Measurements from ENCODE around the gene INPPL1.

Gene INPPL1

DNA sequence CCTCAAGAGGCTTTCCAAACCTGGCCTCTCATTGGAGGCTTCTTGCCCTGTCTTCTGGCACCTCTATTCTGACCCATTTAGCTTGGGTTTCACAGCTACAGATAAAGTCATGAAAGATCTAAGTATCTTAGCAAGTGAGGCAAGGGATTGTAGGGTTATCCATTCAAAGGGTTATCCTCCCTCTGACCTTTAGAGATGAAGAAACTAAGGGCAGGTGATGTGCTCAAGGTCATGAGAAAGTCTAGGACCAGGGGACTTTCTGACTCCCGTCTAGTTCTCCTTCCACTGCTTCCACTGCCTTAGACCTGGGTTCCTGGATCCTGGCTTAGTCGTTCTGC lies 12.2 kb downstream of the INPPL1 start:
- in situ Hi-C loops (cut with HindIII; ENCODE audit: low sequenced_read_pairs) = no loop called here
- no peak overlapping the region for H3K4me3 ChIP-seq (ENCODE audit: low read depth, low read length)
- no peak for DNase-seq (ENCODE audit: low read depth, low spot score)
- TF ChIP-seq, protein P1, sequence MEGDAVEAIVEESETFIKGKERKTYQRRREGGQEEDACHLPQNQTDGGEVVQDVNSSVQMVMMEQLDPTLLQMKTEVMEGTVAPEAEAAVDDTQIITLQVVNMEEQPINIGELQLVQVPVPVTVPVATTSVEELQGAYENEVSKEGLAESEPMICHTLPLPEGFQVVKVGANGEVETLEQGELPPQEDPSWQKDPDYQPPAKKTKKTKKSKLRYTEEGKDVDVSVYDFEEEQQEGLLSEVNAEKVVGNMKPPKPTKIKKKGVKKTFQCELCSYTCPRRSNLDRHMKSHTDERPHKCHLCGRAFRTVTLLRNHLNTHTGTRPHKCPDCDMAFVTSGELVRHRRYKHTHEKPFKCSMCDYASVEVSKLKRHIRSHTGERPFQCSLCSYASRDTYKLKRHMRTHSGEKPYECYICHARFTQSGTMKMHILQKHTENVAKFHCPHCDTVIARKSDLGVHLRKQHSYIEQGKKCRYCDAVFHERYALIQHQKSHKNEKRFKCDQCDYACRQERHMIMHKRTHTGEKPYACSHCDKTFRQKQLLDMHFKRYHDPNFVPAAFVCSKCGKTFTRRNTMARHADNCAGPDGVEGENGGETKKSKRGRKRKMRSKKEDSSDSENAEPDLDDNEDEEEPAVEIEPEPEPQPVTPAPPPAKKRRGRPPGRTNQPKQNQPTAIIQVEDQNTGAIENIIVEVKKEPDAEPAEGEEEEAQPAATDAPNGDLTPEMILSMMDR (IDR thresholded peaks at IDR 0.05; ENCODE audit: low read depth, low read length) = no peak

DNA sequence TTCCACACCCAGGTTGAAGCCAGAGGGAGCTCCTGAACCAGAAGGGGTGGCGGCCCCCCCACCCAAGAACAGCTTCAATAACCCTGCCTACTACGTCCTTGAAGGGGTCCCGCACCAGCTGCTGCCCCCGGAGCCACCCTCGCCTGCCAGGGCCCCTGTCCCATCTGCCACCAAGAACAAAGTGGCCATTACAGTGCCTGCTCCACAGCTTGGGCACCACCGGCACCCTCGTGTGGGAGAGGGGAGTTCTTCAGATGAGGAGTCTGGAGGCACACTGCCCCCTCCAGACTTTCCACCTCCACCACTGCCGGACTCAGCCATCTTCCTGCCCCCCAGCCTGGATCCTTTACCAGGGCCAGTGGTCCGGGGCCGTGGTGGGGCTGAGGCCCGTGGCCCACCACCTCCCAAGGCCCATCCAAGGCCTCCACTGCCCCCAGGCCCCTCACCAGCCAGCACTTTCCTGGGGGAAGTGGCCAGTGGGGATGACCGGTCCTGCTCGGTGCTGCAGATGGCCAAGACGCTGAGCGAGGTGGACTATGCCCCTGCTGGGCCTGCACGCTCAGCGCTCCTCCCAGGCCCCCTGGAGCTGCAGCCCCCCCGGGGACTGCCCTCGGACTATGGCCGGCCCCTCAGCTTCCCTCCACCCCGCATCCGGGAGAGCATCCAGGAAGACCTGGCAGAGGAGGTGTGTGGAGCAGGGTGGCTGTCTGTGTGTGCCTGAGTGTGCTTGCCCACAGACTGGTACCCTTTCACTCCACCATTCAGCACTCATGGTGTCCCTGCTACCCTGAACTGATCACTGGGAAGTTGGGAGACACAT lies 12.8 kb downstream of the INPPL1 start:
- H3K4me3 ChIP-seq (ENCODE audit: low read depth, low read length) = no peak overlapping the region
- TF ChIP-seq, protein P1 (IDR thresholded peaks at IDR 0.05; ENCODE audit: low read depth, low read length) = no peak
- in situ Hi-C loops (cut with HindIII; ENCODE audit: low sequenced_read_pairs) = no loop called here
- DNase-seq (ENCODE audit: low read depth, low spot score) = no peak

- TF ChIP-seq, protein P1 (IDR thresholded peaks at IDR 0.05; ENCODE audit: low read depth, low read length) = peak; percentile 87
- H3K4me3 ChIP-seq (ENCODE audit: low read depth, low read length) = no peak overlapping the region
- DNase-seq (ENCODE audit: low read depth, low spot score) = peak; percentile 67
- in situ Hi-C loops (cut with HindIII; ENCODE audit: low sequenced_read_pairs) = no loop called here
These were observed 13.5 kb downstream of the INPPL1 start for GRCh38 chr11:72238040-72238450.

DNA sequence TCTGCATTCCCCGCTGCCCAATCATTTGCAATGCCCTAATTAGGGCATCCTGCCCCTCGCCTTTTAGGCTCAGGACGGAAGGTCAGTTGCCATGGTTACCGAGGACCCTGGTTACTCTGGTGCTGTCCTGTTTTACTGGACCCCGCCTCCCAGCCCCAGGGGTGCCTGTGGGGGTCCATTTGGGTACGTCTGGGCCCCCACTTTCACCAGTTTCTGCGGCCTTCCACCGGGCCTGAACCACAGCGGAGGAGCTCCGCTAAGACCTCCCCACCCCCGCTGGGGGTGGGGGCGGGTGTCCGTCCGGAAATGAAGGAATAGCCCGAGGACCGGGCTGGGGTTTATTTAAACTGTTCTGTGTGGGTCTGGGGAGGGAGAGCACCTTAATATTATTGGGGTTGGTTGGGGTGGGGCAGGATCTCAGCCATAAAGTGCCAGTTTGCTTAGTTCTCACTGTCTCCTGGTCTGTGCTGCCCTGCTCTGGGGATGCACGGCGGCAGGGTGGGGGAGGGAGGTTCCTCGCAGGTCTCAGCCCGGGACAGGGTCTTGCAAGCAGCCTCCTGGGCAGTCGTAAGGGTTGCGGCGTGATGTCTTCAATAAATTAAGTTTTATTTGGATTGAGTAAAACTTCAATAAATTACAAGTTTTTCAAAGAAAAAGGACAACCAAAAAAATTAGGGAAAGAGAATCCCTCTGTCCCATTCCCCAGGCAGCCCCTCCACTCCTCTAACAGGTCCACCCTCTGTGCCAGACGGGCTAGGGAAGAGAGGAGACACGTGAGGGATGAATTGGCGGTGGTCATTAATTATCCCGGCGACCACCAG lies 14.1 kb downstream of the INPPL1 start:
- DNase-seq (ENCODE audit: low read depth, low spot score) = no peak
- H3K4me3 ChIP-seq (ENCODE audit: low read depth, low read length) = no peak overlapping the region
- in situ Hi-C loops (cut with HindIII; ENCODE audit: low sequenced_read_pairs) = no loop called here
- TF ChIP-seq, protein P1 (IDR thresholded peaks at IDR 0.05; ENCODE audit: low read depth, low read length) = no peak

DNA sequence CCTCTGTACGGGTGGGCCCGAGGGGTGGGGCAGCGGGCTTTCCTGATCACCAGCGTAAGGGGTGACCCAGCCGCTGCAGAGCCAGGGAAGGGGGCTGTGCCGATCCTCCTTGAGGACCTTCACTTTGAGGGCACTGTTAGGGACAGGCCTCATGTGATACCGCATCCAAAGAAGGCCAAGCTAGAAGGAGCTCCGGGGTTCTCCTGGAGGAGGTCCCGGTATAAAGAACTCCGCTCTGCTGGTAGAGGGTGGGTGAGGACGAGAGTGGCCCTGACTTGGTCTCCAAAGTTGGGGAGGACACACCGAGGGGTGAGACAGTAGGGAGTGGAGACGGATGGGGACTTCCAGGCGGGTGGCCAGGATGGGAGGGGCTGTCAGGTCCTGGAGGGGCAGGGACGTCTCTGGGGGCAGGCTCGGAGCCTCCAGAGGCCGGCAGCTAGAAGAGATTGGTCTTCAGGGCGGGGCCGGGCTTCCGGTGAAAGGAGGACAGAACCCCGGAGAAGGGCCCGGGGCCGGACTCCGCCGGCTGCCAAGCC lies 14.8 kb downstream of the INPPL1 start:
- TF ChIP-seq, protein P1 (IDR thresholded peaks at IDR 0.05; ENCODE audit: low read depth, low read length) = no peak
- in situ Hi-C loops (cut with HindIII; ENCODE audit: low sequenced_read_pairs) = no loop called here

GRCh38 chr11:72239849-72240460 lies 15.4 kb downstream of the INPPL1 start:
- TF ChIP-seq, protein P1 (IDR thresholded peaks at IDR 0.05; ENCODE audit: low read depth, low read length) = no peak
- in situ Hi-C loops (cut with HindIII; ENCODE audit: low sequenced_read_pairs) = no loop called here
- H3K4me3 ChIP-seq (ENCODE audit: low read depth, low read length) = no peak overlapping the region
- no peak for DNase-seq (ENCODE audit: low read depth, low spot score)

More for the DNA sequence above, 14.8 kb downstream of the INPPL1 start:
- peak overlapping the region; percentile 15 for H3K4me3 ChIP-seq (ENCODE audit: low read depth, low read length)
- DNase-seq (ENCODE audit: low read depth, low spot score) = peak; percentile 37

Data from astrocyte of the spinal cord (primary cell).